HG03432 (cell line): ENCODE data around the gene SORBS1.

Experiments
- ATAC-seq: cut with Tn5 transposase; IDR thresholded peaks from one replicate; pipeline ENCODE4 v1.9.1; 2021; ENCODE audit warnings: mild to moderate bottlenecking, moderate library complexity; ENCODE audit not compliant: unreplicated experiment

SORBS1 gene

DNA sequence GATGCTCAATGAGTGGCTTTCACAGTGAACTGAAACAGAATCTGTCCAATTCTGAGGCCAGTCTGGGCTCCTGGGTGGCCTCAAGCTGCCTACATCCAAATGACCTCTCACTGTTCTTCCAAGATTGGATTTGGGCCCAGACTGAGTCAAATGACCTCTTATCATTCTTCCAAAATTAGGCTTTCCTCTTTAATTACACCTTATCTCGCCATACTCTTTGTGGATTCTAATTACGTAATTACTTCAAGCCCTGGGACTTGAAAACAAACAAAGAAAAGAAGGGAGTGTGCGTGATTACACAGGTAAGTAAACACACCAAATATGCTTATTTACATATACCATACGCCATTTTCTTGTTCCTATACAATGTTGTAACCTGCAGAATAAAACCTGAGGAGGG, 18.8 kb downstream of the SORBS1 start:
- ATAC-seq = no peak

DNA sequence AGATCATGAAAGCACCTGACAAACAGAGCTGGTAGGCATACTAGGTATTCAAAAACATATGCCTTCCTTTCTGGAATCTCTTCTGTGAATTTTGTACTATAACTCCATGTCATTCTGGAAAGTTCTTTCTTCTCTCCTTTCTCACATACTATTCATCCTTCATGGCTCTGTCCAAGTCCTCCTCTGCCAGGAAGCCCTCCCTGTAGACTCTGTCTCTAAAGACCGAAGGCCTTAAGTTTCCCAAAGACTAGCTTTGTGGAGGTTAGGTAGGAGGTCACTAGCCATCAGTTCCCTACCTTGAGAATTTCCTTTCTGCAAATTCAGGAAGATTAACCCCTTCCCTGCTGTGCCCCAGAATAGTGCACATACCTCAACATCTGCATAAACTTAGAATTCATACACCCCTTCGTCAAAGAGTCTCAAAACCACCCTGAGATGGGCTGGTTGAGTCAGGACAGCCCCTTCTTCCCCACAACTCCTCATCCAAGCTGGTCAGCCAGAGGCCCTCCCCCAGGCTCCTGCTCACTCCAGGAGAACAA, 20.6 kb downstream of the SORBS1 start:
- ATAC-seq = no peak

DNA sequence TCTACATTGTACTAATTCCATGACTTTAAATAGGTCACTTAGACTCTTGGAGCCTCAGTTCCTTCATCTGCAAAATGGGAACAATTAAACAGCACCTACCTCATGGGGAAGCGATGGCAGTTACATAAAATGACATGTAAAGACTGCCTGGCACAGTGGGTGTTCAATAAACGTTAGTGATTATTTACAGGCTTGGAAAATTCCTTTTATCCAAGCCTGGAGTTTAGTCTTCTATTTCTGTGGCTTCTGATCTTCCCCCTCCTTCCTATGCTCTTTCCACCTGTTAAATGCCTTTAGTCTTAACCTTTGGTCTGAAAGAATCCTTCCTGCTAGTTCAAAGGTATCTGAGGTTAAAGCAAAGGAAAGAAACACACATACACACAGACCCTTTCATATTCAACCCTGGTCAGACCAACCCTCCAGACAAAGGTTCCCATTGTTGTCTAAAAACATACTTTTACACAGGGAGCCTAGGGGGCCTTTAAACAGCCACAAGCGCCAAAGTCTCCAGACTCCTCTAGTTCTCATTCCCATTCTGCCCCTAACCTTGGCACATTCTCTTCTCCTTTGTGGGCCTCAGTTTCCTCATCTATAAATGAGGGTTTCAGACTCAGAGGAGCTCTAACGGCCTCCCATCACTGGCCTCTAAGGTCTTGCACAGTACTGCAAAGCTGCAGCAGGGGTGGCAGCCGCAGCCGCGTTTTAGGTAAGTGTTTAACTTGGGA, 21.4 kb downstream of the SORBS1 start:
- ATAC-seq = no peak

DNA sequence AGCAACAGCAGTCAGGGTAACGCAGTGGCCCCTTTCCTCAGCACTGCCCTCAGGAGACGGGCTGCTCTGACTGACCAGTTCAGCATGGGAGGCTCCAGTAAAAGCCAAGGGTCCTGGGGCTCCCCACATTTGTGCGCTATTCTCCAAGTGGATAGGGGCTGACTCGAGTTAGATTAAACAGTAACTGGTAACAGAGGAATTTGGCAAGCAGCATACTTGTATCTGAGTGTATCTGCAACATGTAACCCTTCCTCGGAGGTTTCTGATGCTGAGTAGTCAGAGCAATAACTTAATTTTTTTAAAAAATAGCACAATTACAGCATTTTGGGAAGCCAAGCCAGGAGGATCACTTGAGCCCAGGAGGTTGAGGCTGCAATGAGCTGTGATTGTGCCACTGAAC, 22.8 kb downstream of the SORBS1 start:
- ATAC-seq = no peak

DNA sequence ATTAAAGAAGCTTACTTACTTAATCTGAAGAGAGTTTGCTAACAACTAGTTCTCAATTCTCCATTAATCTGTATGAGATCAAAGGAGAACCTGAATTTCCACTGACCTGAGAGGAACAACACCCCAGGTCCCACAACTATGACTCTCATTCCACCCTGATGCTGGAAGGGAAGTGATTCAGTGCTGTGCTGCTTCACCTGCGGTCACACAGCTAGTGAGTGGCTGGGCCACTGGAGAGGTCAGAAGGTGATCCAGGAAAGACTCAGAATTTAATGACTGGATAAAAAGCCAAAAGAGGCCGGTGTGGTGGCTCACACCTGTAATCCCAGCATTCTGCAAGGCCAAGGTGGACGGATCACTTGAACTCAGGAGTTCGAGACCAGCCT, 23.6 kb downstream of the SORBS1 start:
- ATAC-seq = no peak

DNA sequence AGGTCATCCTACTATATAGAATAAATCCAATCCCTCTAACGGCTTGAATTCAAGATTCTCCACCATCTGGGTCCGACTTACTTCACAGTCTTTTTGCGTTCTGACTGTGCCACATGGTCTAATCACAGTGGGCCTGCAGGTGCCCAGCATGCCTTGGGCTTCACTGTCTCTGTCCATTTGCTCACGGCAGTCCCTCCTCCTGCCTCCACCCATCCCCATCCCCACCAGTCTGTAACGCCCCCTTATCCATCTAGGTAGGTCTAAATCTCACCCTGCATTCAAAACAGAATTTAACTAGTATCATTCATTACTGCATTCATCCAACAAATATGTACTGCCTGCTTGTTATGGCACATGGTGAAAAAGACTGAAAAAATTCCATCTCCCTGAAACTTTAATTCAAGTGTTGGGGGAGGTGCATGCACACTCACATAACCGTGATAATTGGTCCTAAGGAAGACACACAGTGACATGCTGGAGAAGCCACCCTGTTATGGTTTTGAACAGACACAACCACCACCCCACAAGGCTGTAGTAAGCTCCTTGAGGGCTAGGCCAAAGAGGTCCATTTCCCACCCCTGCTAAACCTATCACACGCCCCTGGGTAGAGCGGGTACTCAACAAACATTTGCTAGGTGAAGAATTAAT, 24.2 kb downstream of the SORBS1 start:
- no peak for ATAC-seq

DNA sequence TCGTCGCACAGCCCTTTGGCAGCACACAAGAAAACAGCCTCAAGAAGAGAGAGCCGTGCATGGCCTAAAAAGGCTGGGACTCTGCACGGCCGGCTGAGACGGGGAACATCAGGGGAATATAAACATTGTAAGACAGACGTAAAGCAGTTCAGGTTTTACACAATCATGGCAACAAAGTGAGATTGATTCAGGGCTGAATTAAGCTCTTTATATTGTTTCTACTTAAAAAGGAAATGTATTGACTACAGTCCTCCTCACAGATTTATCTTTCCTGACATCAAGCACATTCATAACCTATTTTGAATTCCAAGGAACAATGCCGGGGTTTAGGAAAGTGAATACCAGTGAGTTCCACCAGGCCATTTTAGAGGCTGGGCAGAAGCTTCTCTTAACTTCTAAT, 25.2 kb downstream of the SORBS1 start:
- no peak for ATAC-seq

DNA sequence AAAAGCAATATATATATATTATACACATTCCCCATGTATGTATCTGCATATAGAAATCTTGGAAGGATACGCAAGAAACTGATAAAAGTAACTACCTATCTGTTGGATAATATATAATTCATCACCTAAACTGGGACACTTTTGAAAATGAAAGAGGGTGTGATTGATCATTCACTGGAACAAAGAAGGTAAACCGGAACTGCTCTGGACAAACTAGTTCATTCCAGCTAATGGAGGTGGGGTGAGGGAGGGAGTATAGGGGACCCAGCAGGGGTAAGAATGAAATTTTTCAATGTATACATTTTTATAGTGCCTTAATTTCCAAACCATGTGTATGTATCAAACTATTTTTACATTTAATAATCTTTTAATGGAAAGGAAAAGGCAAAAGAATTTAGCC, 25.6 kb downstream of the SORBS1 start:
- no peak for ATAC-seq

DNA sequence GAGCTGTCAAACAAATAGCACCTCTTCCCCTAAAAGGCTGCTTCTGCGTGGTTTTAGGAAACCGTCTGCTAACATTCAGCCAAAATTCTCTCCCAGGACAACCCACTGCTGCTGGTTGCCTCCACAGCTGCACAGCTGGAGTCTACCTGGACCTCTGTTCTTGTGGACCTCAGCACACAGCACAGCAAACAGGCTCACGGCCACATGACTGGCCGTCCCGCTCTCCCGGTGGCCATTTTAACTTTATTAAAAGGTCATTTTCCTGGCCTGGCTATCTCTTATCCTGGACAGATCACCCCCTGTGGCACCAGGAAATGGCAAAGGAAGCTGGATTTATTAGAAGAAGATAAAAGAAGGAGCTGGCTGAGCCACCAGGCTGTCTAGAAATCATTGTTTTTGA, 27.6 kb downstream of the SORBS1 start:
- no peak for ATAC-seq

DNA sequence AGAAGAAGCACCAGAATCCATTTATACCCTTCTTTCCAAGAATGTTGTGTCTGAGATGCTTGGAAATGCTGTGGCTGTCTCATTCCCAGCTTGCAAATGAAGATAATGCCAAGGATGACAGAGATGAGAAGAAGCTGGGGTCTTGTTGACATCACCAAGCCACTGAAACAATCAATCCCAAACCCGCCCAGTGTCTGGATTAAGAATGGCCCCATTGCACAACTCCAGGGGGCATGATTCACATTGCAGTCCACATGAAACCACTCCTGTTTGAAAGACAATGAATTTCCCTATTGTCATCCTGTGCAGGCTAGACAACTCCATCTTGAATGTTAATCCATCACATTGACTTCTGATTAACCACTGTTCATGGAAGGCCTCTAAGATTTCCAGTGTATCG, 28.6 kb downstream of the SORBS1 start:
- no peak for ATAC-seq

DNA sequence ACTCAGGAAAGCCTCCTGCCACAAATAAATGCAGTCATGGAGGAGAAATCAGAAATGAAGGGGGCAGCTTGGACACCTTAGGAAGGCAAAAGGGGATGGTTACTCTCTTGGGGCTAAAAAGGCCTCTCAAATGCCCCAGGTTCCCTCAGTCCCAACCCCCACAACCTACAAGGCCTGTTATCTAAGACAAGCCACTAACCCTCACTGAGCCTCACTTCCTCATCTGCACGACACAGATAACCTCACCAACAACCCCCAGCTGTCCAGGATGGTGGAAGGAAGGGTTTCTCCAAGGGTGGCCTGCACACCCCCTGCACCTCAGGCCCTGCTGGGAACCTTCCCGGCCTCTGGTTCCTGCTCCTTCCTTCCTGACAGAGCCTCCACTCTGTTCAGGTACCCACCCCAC, 29.2 kb downstream of the SORBS1 start:
- no peak for ATAC-seq

DNA sequence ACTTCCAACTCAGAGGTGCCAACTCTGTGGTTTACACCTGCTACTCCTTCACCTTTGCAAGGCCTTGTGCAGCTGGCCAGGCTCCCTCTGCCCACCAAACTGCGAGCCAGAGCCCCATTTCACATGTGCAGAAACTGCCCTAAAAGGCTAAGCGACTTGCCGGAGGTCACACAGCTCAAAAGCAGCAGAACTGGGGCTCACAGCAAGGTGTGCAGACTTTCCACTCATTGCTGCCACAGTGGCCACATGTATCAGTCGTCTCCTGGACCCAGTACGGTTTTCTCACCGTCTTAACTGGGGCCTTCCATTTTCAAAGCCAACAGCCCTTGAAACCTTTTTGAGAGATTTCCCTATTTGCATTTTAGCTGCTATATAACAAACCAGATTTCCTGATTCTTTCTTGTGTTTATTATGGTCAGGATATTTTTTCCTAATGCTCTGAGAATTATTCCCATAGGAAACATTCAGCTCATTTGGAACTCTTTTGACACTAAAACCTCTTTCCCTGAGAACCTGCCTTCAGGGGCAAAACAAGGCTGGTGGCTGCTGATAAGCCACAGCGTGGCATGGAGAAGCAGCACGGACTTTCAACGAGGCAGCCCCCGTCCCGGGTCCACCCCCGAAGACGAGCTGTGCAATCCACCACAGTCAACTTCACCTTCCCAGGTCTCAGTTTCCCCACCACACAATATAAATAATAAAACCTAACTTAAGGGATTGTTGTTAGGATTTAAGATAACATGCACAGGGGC, 29.9 kb downstream of the SORBS1 start:
- no peak for ATAC-seq

DNA sequence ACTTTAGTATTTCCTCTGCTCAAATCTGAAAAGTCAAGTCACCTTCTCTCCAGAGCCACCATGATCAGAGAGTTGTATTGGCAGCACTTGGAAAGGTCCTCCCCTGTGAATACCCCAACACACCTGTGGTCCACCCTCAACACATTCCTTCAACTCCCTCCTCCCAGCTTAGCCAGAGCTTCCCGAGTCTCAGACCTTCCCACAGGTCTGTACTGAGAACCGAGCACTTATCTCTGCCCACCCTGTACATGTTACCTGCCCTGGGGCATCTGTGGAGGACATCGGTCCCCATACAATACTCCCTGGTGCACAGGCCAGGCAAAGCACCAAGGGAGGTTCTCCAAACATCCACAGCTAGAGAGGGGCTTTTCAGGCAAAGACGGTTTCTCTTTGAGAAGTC, 30.6 kb downstream of the SORBS1 start:
- ATAC-seq = no peak

DNA sequence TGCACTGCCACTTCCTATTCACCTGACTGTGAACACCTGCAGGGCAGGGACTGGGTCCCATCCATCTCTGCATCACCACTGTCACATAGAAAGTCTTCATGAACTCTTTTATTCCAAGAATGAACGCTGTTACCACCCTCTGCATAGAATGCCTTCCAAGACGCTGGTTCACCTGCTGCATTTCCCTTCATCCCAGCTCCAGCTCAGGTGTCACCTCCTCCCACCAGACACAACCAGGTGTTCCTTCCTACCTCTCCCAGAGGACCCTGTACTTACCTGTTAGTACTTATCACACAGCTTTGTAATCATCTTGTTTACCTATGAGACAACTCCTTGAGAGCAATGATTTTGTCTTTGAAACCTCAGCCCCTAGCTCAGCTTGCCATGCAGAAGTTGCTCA, 31.1 kb downstream of the SORBS1 start:
- ATAC-seq = no peak

DNA sequence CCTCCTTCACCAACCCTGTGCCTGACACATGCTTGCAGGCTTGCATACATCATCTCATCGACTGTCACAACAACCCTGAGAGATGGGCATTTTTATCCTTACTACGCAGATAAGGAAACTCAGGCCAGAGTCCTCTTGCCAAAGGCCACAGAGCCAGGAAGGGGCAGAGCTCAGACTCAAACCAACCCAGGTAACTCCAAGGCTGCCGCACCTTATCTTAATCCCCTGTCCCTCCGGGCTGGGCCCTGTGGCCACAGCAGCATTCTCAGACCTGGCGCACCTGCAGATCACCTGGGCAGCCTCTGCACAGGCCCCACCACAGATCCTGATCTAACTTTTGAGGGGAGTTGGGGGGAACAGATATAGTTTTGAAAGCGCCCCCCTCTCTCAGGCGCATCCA, 35.1 kb downstream of the SORBS1 start:
- no peak for ATAC-seq

DNA sequence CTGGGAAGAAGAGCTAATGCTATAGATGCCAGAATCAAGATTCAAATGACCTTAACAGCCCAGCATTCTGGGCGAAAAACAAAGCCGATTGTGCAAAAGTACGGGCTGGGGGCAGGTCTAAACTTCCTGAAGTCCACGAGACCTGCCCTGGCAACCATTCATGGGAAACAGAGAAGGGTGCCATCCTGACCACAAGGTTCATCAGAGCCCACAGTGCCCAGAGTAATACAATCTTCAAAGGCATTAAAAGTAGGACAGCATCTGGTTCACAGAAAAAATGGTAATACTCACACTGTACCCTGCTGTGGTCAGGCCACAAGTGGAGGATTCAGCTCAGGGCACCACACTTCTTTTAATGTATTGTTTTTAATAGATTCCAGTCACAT, 36.1 kb downstream of the SORBS1 start:
- ATAC-seq = no peak

DNA sequence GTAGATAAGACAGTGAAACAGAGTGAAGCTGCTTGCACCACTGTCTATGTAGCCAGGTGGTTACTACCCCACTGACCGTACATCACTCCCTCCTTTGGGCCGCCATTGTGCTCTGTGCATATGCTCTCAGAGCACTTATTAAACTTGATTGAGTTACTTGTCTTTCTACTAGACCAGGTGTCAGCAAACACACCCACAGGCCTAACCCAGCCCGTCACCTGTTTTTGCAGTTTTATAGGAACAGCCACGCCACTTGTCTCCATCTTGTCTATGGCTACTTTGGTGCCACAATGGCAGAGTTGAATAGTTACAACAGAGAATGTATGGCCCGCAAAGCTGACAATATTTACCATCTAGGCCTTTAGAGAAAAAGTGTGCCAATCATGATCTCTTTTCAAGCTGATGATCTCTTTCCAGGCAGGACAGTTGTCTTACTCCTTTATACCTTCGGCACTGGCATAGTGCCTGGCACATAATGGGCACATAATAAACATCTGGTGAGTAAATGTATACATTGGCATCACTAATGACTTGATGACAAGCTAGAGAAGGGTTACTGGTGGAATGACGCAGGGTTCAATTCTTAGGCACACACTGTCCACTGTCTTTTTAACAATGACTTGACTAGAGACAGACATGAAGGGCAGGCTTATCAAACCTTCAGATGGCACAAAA, 36.7 kb downstream of the SORBS1 start:
- no peak for ATAC-seq

DNA sequence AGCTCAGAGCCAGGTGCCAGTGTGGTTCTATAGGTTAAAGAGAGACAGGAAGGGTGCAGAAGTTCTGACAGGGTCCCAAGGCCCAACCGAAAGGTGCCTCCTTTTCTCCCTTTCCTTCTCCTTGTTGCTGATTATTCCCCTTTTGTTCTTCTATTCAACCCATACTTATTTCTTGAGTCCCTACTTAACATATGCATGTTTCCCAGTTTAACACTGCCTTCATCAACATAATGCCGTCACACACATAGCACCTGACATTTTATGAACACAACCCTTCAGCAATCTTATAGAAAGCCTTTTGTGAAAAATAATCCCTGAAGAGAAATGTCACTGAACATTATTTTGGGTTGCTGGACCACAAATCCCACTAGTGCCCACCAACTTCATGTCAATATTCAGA, 39.1 kb downstream of the SORBS1 start:
- no peak for ATAC-seq

DNA sequence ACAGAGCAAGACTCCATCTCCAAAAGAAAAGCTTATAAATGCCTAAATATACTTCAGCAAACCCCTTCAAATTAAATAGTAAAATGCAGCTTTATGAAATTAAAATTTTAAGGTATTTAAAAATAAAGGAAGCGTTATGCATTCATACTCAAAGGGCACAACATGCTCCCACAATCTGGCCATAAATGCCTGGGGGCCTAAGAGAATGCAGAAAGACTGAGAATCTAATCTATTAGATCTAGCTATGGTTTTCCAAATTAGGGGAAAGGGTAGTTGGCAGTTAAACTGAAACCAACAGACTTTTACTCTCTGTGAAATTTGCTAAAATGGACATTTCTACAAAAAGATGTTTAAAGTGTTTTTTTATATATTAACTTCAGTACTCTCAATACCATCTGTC, 40.6 kb downstream of the SORBS1 start:
- ATAC-seq = no peak

DNA sequence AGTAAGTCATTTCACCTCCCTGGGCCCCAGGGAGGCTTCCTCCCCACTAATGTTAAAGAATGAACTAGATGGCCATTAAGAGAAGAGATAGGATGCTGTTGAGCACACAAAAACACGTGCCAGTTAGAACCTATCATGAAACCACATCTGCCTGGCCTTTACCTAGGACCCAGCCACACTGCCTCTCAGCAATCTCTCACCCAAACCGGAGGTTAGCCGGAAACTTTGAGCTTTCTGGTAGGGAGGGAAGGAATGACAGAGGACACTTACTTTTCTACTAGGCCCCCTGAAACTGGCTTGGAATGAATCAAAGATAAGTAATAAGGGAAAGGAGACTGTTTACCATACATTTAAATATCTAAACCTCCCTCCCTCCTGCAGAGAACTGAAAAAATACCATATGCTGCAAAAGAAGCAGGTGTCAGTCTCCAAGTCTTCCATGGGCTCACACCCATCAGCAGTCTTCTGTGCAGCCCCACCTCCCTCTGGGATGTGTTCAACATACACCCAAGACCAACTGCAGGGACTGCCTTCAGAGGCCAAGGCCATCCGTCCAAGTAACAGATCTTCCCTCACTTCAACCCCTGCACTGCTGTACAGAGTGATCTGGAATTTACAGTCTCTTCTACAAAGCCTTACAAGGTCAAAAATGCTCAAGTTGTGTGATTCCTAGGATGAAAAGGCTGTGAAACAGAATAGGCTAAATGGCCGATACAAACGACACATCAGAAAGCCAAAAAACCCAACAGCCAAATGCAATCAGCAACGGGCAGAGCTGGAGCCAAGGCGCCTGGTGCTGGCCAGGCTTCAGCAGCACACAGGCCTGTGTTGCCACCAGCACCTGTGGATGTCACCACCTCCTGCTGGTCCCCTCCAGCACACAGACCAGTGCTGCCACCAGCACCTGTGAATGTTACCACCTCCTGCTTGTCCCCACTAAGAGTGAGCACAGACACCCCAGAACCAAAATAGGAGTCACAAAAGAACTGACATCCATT, 42.4 kb downstream of the SORBS1 start:
- ATAC-seq = no peak
